Measurements from ENCODE around the gene LPCAT1. TPM values are rescaled to one million over a fixed set of nuclear protein-coding genes. Genes with fewer than 3 reads are reported as not detected.

The LPCAT1 gene
- total RNA-seq, 1 experiment from 2014 or later, result 75.0 TPM

DNA sequence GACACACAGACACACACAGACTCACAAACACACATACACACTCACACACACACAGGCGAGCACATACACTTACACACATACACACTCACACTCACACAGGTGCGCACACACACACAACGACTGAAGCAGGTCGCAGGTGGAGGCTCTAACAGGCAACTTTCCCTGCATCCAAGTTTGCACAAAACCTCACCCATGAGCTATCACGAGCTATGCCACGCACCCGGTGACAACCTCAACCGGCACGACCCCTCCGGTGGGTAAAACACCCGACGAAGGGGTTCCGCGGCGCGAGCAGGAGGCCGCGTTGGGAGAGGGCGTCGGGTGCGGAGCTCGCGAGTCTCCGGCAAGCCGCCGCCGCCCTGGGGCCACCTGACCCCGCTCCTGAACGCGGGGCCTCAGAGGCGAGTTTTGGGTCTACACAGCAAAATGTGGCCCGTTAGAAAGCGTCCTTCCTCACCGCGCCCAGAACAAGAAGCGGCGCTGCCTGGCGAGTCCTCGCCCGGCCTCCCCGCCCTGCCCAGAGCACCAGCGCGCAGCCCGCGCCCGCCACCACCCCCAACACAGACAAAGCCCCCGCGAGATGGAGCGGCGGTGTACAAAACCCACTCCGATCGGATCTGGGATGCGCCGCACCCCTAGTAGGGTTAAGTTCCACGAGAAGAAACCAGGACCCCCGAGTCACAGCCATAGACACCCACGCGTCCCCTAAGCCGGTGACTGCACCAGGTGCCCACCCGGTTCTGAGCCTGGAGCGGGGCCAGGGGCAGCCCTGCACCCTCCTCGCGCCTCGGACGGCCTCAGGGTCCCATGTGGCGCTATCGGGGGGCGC, 79.2 kb downstream of the LPCAT1 start (continued):
- TF ChIP-seq, protein P1, sequence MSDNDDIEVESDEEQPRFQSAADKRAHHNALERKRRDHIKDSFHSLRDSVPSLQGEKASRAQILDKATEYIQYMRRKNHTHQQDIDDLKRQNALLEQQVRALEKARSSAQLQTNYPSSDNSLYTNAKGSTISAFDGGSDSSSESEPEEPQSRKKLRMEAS (IDR thresholded peaks at IDR 0.05), result no peak
- TF ChIP-seq JUND (IDR thresholded peaks at IDR 0.05), result no peak

- no peaks in the 10 kb centered on the region for H3K79me2 ChIP-seq (ENCODE audit: insufficient read depth, low read length)
- ChIA-PET RAD21 (ENCODE audit: low non-redundant PET in 1 of 2, low total read pairs in 2 of 2, uncharacterized antibody in 2 of 2, unreplicated experiment in 2 of 2) (no interaction called here), POLR2A (no interaction called here), CTCF (no interaction called here)
- H4K20me1 ChIP-seq (ENCODE audit: insufficient read depth), result no peaks in the 10 kb centered on the region
- H2AFZ ChIP-seq (ENCODE audit: low read depth, low read length, poor library complexity, severe bottlenecking), result no peak overlapping the region
- no peak overlapping the region for H3K4me2 ChIP-seq (ENCODE audit: low read length)
- H3K27me3 ChIP-seq (ENCODE audit: insufficient read depth, low read length), result no peaks in the 10 kb centered on the region
- H3K36me3 ChIP-seq (ENCODE audit: control insufficient read depth in 1 of 2, insufficient read depth in 2 of 2, low read length in 2 of 2), result no peaks in the 10 kb centered on the region
- H3K9me3 ChIP-seq (ENCODE audit: control insufficient read depth in 1 of 2, insufficient read depth in 1 of 2, low read depth in 1 of 2, low read length in 2 of 2), result no peaks in the 10 kb centered on the region
- no peak overlapping the region for H3K4me3 ChIP-seq (replicated peaks in 1 of 2; ENCODE audit: low read depth in 1 of 2, low read length in 2 of 2)
- H3K27ac ChIP-seq (ENCODE audit: low read depth, low read length), result no peak overlapping the region
- DNase-seq (ENCODE audit: low read depth, low spot score), result no peak
- ATAC-seq, result no peak
- no peaks in the 10 kb centered on the region for H3K9me2 ChIP-seq (ENCODE audit: insufficient read depth)
- intact Hi-C loops (cut with micrococcal nuclease), result no loop called here
- H3K9ac ChIP-seq (ENCODE audit: low read length), result no peak overlapping the region
- no TSS peak for BruUV-seq (replicated peaks)
- H3K4me1 ChIP-seq (ENCODE audit: control insufficient read depth in 1 of 2, insufficient read depth in 2 of 2, low read length in 2 of 2), result no peaks in the 10 kb centered on the region
- TF ChIP-seq POLR2AphosphoS5 (IDR thresholded peaks at IDR 0.05; ENCODE audit: low read depth, low read length), result no peak
- TF ChIP-seq POLR2A (IDR thresholded peaks at IDR 0.05; ENCODE audit: borderline replicate concordance, extremely low read depth, insufficient read depth, insufficient read length), result no peak
- TF ChIP-seq ATF3 (IDR thresholded peaks at IDR 0.05), result no peak
- TF ChIP-seq, protein P2, sequence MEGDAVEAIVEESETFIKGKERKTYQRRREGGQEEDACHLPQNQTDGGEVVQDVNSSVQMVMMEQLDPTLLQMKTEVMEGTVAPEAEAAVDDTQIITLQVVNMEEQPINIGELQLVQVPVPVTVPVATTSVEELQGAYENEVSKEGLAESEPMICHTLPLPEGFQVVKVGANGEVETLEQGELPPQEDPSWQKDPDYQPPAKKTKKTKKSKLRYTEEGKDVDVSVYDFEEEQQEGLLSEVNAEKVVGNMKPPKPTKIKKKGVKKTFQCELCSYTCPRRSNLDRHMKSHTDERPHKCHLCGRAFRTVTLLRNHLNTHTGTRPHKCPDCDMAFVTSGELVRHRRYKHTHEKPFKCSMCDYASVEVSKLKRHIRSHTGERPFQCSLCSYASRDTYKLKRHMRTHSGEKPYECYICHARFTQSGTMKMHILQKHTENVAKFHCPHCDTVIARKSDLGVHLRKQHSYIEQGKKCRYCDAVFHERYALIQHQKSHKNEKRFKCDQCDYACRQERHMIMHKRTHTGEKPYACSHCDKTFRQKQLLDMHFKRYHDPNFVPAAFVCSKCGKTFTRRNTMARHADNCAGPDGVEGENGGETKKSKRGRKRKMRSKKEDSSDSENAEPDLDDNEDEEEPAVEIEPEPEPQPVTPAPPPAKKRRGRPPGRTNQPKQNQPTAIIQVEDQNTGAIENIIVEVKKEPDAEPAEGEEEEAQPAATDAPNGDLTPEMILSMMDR (IDR thresholded peaks at IDR 0.05 in 2 of 3, conservative IDR thresholded peaks at IDR 0.05 in 1 of 3; ENCODE audit: borderline replicate concordance in 1 of 3, insufficient read depth in 1 of 3, low read depth in 2 of 3, low read length in 2 of 3), result no peak
- TF ChIP-seq, protein P1 (IDR thresholded peaks at IDR 0.05), result no peak
- TF ChIP-seq SP1 (IDR thresholded peaks at IDR 0.05; ENCODE audit: low read depth), result no peak
- no peak for TF ChIP-seq CBX3 (IDR thresholded peaks at IDR 0.05; ENCODE audit: low read depth)
- no peak for TF ChIP-seq YY1 (IDR thresholded peaks at IDR 0.05; ENCODE audit: extremely low read depth, insufficient replicate concordance, low read depth, low read length)
- TF ChIP-seq ZFX (IDR thresholded peaks at IDR 0.05), result no peak
- no peak for TF ChIP-seq EGR1 (IDR thresholded peaks at IDR 0.05; ENCODE audit: low read depth)
- TF ChIP-seq JUND (IDR thresholded peaks at IDR 0.05), result no peak
- no peak for TF ChIP-seq SIN3A (IDR thresholded peaks at IDR 0.05; ENCODE audit: low read depth)
- TF ChIP-seq FOSL1 (IDR thresholded peaks at IDR 0.05; ENCODE audit: low read depth), result no peak
- TF ChIP-seq, protein P3, sequence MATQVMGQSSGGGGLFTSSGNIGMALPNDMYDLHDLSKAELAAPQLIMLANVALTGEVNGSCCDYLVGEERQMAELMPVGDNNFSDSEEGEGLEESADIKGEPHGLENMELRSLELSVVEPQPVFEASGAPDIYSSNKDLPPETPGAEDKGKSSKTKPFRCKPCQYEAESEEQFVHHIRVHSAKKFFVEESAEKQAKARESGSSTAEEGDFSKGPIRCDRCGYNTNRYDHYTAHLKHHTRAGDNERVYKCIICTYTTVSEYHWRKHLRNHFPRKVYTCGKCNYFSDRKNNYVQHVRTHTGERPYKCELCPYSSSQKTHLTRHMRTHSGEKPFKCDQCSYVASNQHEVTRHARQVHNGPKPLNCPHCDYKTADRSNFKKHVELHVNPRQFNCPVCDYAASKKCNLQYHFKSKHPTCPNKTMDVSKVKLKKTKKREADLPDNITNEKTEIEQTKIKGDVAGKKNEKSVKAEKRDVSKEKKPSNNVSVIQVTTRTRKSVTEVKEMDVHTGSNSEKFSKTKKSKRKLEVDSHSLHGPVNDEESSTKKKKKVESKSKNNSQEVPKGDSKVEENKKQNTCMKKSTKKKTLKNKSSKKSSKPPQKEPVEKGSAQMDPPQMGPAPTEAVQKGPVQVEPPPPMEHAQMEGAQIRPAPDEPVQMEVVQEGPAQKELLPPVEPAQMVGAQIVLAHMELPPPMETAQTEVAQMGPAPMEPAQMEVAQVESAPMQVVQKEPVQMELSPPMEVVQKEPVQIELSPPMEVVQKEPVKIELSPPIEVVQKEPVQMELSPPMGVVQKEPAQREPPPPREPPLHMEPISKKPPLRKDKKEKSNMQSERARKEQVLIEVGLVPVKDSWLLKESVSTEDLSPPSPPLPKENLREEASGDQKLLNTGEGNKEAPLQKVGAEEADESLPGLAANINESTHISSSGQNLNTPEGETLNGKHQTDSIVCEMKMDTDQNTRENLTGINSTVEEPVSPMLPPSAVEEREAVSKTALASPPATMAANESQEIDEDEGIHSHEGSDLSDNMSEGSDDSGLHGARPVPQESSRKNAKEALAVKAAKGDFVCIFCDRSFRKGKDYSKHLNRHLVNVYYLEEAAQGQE (IDR thresholded peaks at IDR 0.05; ENCODE audit: low read depth), result no peak
- no peak for TF ChIP-seq ELF1 (IDR thresholded peaks at IDR 0.05; ENCODE audit: borderline replicate concordance, low read depth)
- no peak for TF ChIP-seq ZBTB33 (IDR thresholded peaks at IDR 0.05; ENCODE audit: extremely low read depth, insufficient replicate concordance, low read length)
- TF ChIP-seq ZNF274 (IDR thresholded peaks at IDR 0.05; ENCODE audit: low read depth, low read length), result no peak
Observed at GRCh38 chr5:1443991-1444360, 79.8 kb downstream of the LPCAT1 start.

Measured in HCT116 (cell line).